HG03060 (cell line): ENCODE data around the gene OTULIN.

Source experiments
- ATAC-seq: cut with Tn5 transposase; IDR thresholded peaks from one replicate; pipeline ENCODE4 v1.9.1; 2021; ENCODE audit warnings: low read depth, moderate number of reproducible peaks; ENCODE audit not compliant: unreplicated experiment

OTULIN gene

GRCh38 chr5:14716755-14717752 is 52.5 kb downstream of the OTULIN start:
- no peak for ATAC-seq

- ATAC-seq: no peak
Observed at GRCh38 chr5:14718778-14719177, 54.3 kb downstream of the OTULIN start.

GRCh38 chr5:14720236-14720923 is 55.9 kb downstream of the OTULIN start:
- ATAC-seq: no peak

- no peak for ATAC-seq
Observed at GRCh38 chr5:14721990-14722656, 57.6 kb downstream of the OTULIN start.

GRCh38 chr5:14722923-14723322 is 58.4 kb downstream of the OTULIN start:
- no peak for ATAC-seq

- no peak for ATAC-seq
Observed at GRCh38 chr5:14723701-14724132, 59.2 kb downstream of the OTULIN start.

- ATAC-seq: no peak
Observed at GRCh38 chr5:14724633-14725032, 60.1 kb downstream of the OTULIN start.

- ATAC-seq: no peak
Observed at GRCh38 chr5:14726066-14726838, 61.7 kb downstream of the OTULIN start.

GRCh38 chr5:14727428-14727865 is 62.9 kb downstream of the OTULIN start:
- no peak for ATAC-seq

GRCh38 chr5:14727928-14728458 is 63.5 kb downstream of the OTULIN start:
- no peak for ATAC-seq

GRCh38 chr5:14728459-14728938 is 64.0 kb downstream of the OTULIN start:
- no peak for ATAC-seq

- ATAC-seq: no peak
Observed at GRCh38 chr5:14729448-14730385, 65.2 kb downstream of the OTULIN start.

- no peak for ATAC-seq
Observed at GRCh38 chr5:14730466-14730865, 65.9 kb downstream of the OTULIN start.

GRCh38 chr5:14730881-14731280 is 66.4 kb downstream of the OTULIN start:
- ATAC-seq: no peak

- no peak for ATAC-seq
Observed at GRCh38 chr5:14732991-14733390, 68.5 kb downstream of the OTULIN start.

- ATAC-seq: no peak
Observed at GRCh38 chr5:14733661-14734060, 69.1 kb downstream of the OTULIN start.

- no peak for ATAC-seq
Observed at GRCh38 chr5:14734396-14734795, 69.9 kb downstream of the OTULIN start.

- no peak for ATAC-seq
Observed at GRCh38 chr5:14735944-14736343, 71.4 kb downstream of the OTULIN start.

- ATAC-seq: no peak
Observed at GRCh38 chr5:14737291-14737690, 72.8 kb downstream of the OTULIN start.
